H9 (cell line): Measurements from ENCODE around the gene RASGRF1. TPM values are rescaled to one million over a fixed set of nuclear protein-coding genes. Genes with fewer than 3 reads are reported as not detected.

Source experiments
- DNase-seq: peaks from one replicate; pipeline ENCODE4 v3.0.0-alpha.2; 2017
- H2AFZ ChIP-seq: one replicate; pipeline ENCODE4 v1.6.1; 2013; ENCODE audit warnings: mild to moderate bottlenecking, low read length, control low read depth, moderate library complexity
- H2AK5ac ChIP-seq: 2 replicates; pipeline ENCODE4 v1.6.1; 2013; ENCODE audit warnings: low read length, control low read depth, mixed read lengths; ENCODE audit not compliant: insufficient read length
- H2BK120ac ChIP-seq: one replicate; pipeline ENCODE4 v1.6.1; 2013; ENCODE audit warnings: low read depth, mild to moderate bottlenecking, low read length, control low read depth, inconsistent platforms; ENCODE audit not compliant: poor library complexity, severe bottlenecking
- H2BK12ac ChIP-seq: 2 replicates; pipeline ENCODE4 v1.6.1; 2013; ENCODE audit warnings: low read length, control low read depth, mixed read lengths, low read depth; ENCODE audit not compliant: insufficient read length
- H2BK15ac ChIP-seq: 2 replicates; pipeline ENCODE4 v1.6.1; 2013; ENCODE audit warnings: low read depth, low read length, control low read depth
- H2BK20ac ChIP-seq: one replicate; pipeline ENCODE4 v1.6.1; 2013; ENCODE audit warnings: low read depth, mild to moderate bottlenecking, low read length, control low read depth, inconsistent platforms; ENCODE audit not compliant: poor library complexity, severe bottlenecking
- H2BK5ac ChIP-seq: 2 replicates; pipeline ENCODE4 v1.6.1; 2013; ENCODE audit warnings: low read length, control low read depth, mixed read lengths; ENCODE audit not compliant: insufficient read length
- H3K14ac ChIP-seq: 2 replicates; pipeline ENCODE4 v1.6.1; 2013; ENCODE audit warnings: low read length, control low read depth; ENCODE audit not compliant: insufficient read depth
- H3K18ac ChIP-seq: 2 replicates; pipeline ENCODE4 v1.6.1; 2013; ENCODE audit warnings: low read depth, mild to moderate bottlenecking, mixed read lengths, low read length, control low read depth; ENCODE audit not compliant: insufficient read length
- H3K23ac ChIP-seq: 2 replicates; pipeline ENCODE4 v1.6.1; 2013; ENCODE audit warnings: low read length, control low read depth, mixed read lengths, low read depth; ENCODE audit not compliant: insufficient read length
- H3K23me2 ChIP-seq: 2 replicates; pipeline ENCODE4 v1.6.1; 2013; ENCODE audit warnings: low read depth, mild to moderate bottlenecking, mixed read lengths, low read length, control low read depth; ENCODE audit not compliant: insufficient read length, poor library complexity, severe bottlenecking
- H3K27ac ChIP-seq: 2 replicates; pipeline ENCODE4 v1.5.1; 2013; ENCODE audit warnings: low read length, control low read depth, mixed read lengths, low read depth; ENCODE audit not compliant: insufficient read length
- H3K27me3 ChIP-seq: 2 replicates; pipeline ENCODE4 v1.6.1; 2013; ENCODE audit warnings: low read length, control low read depth, inconsistent platforms; ENCODE audit not compliant: insufficient read depth
- H3K4ac ChIP-seq: 2 replicates; pipeline ENCODE4 v1.6.1; 2013; ENCODE audit warnings: low read depth, mild to moderate bottlenecking, control low read depth, inconsistent platforms, low read length, moderate library complexity
- H3K4me1 ChIP-seq: 2 replicates; pipeline ENCODE4 v1.6.1; 2013; ENCODE audit warnings: low read length, control low read depth, inconsistent platforms; ENCODE audit not compliant: insufficient read depth
- H3K4me2 ChIP-seq: 2 replicates; pipeline ENCODE4 v1.6.1; 2013; ENCODE audit warnings: low read length, control low read depth, mixed read lengths; ENCODE audit not compliant: insufficient read length, insufficient read depth
- H3K56ac ChIP-seq: 2 replicates; pipeline ENCODE4 v1.6.1; 2013; ENCODE audit warnings: low read depth, mild to moderate bottlenecking, mixed read lengths, low read length, control low read depth; ENCODE audit not compliant: insufficient read length
- H3K79me1 ChIP-seq: 2 replicates; pipeline ENCODE4 v1.6.1; 2013; ENCODE audit warnings: low read depth, mild to moderate bottlenecking, moderate library complexity, low read length, control low read depth, inconsistent platforms; ENCODE audit not compliant: insufficient read depth, poor library complexity, severe bottlenecking
- H3K79me2 ChIP-seq: 2 replicates; pipeline ENCODE4 v1.6.1; 2013; ENCODE audit warnings: low read length, control low read depth, inconsistent platforms; ENCODE audit not compliant: insufficient read depth
- H3K9ac ChIP-seq: 2 replicates; pipeline ENCODE4 v1.6.1; 2013; ENCODE audit warnings: low read length, control low read depth, mixed read lengths; ENCODE audit not compliant: insufficient read length; ENCODE audit errors: extremely low read depth
- H3K9me3 ChIP-seq: one replicate; pipeline ENCODE4 v1.6.1; 2013; ENCODE audit warnings: low read depth, low read length, inconsistent platforms; ENCODE audit not compliant: control insufficient read depth
- H3T11ph ChIP-seq: one replicate; pipeline ENCODE4 v1.6.1; 2013; ENCODE audit warnings: mild to moderate bottlenecking, low read length, control low read depth, inconsistent platforms
- H4K20me1 ChIP-seq: one replicate; pipeline ENCODE4 v1.6.1; 2013; ENCODE audit not compliant: control insufficient read depth, insufficient read length, insufficient read depth
- H4K5ac ChIP-seq: 2 replicates; pipeline ENCODE4 v1.6.1; 2013; ENCODE audit warnings: low read depth, mild to moderate bottlenecking, mixed read lengths, low read length, control low read depth; ENCODE audit not compliant: insufficient read length
- H4K8ac ChIP-seq: replicated peaks from 2 replicates; pipeline ENCODE4 v1.6.1; 2013; ENCODE audit warnings: low read length, control low read depth, mixed read lengths, low read depth; ENCODE audit not compliant: insufficient read length
- H4K91ac ChIP-seq: 2 replicates; pipeline ENCODE4 v1.6.1; 2013; ENCODE audit warnings: low read depth, mild to moderate bottlenecking, moderate library complexity, mixed read lengths, low read length, control low read depth; ENCODE audit not compliant: insufficient read length
- H3K27ac Mint-ChIP-seq, 3 experiments: 2 replicates in 2 of 3; 3 replicates in 1 of 3; pipeline ENCODE4 v1.8.0; 2020 to 2021; ENCODE audit warnings: mixed read lengths in 3 of 3, mild to moderate bottlenecking in 1 of 3, moderate library complexity in 1 of 3
- H3K27me3 Mint-ChIP-seq: 2 replicates; pipeline ENCODE4 v1.8.0; 2021; ENCODE audit warnings: low read depth, mild to moderate bottlenecking, moderate library complexity, mixed read lengths
- H3K36me3 Mint-ChIP-seq, 3 experiments: 2 replicates in 2 of 3; 3 replicates in 1 of 3; pipeline ENCODE4 v1.8.0; 2020 to 2021; ENCODE audit warnings: low read depth in 3 of 3, mixed read lengths in 3 of 3; ENCODE audit not compliant: insufficient read depth in 1 of 3
- H3K4me1 Mint-ChIP-seq, 2 experiments: 2 replicates each; pipeline ENCODE4 v1.8.0; 2020; ENCODE audit warnings: mixed read lengths in 2 of 2
- H3K4me3 Mint-ChIP-seq, 2 experiments: 2 replicates in 1 of 2; 3 replicates in 1 of 2; pipeline ENCODE4 v1.8.0; 2020 to 2021; ENCODE audit warnings: mild to moderate bottlenecking in 2 of 2, mixed read lengths in 2 of 2, moderate library complexity in 1 of 2
- H3K9me3 Mint-ChIP-seq, 2 experiments: 2 replicates in 1 of 2; 3 replicates in 1 of 2; pipeline ENCODE4 v1.8.0; 2020; ENCODE audit warnings: mild to moderate bottlenecking in 2 of 2, mixed read lengths in 2 of 2, moderate library complexity in 1 of 2
- WGBS: extraction: QIAGEN DNeasy Blood & Tissue Kit; methylation state at CpG from one replicate; pipeline ENCODE4 v1.1.7; 2013; ENCODE audit warnings: missing lambda C conversion rate, low lambda C conversion rate, mixed read lengths; ENCODE audit not compliant: insufficient read length; ENCODE audit errors: extremely low coverage; 5-methylcytosine and 5-hydroxymethylcytosine counted together
- total RNA-seq: library from RNA; stranded (reverse); gene quantifications from 2 replicates; pipeline ENCODE4 v1.2.1, GENCODE V29; 2021
- TF ChIP-seq, protein P1 (sequence below): fragments of 200-600 bp; sonication (generic); conservative IDR thresholded peaks from 3 replicates; pipeline ENCODE4 v1.8.0; 2021; ENCODE audit warnings: antibody characterized with exemption, mild to moderate bottlenecking

The RASGRF1 gene
- total RNA-seq, 1 experiment from 2014 or later = 0.48 TPM

DNA sequence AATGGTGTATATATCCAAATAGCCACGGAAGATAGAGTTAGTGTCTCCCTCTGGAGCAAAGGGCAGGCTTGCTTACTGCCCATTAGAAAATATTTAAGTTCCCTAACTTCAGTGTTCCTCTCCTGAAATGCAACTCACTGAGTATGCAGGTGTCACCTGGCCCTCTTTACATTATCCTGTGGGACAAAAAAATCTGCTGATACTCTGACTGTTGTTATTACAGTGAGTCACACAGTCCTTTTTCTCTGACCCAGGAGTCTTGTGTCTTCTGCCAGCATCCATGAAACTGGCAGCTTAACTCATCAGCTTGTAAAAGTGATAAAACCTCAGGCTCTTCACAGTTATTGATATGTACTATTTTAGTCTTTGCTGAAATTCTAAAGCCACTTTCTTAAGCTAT lies 42.2 kb upstream of the RASGRF1 start:
- H3K27me3 Mint-ChIP-seq = peaks cover 11% of the 10 kb centered on the region
- Histone ChIP-seq H4K5ac (no peak overlapping the region), H3K56ac (no peak overlapping the region), H2BK5ac (no peak overlapping the region), H3K14ac (no peak overlapping the region), H2AK5ac (no peak overlapping the region), H3K4me2 (no peak overlapping the region), H3T11ph (no peak overlapping the region), H3K4ac (no peak overlapping the region), H4K8ac (no peak overlapping the region), H3K27ac (no peak overlapping the region), H3K4me1 (peaks cover 12% of the 10 kb centered on the region; the same call in 1 of the 2 replicates), H2BK120ac (no peak overlapping the region), H2BK12ac (no peak overlapping the region), H4K20me1 (no peaks in the 10 kb centered on the region), H2BK20ac (no peak overlapping the region), H3K9ac (no peak overlapping the region), H3K23me2 (peaks cover 3% of the 10 kb centered on the region), H3K27me3 (peaks cover 2% of the 10 kb centered on the region; the same call in 1 of the 2 replicates), H3K9me3 (no peaks in the 10 kb centered on the region), H2AFZ (no peak overlapping the region), H3K18ac (no peak overlapping the region), H3K23ac (no peak overlapping the region), H2BK15ac (no peak overlapping the region), H3K79me1 (no peaks in the 10 kb centered on the region), H3K79me2 (no peaks in the 10 kb centered on the region), H4K91ac (no peak overlapping the region)
- no CpG with 5 or more reads among the region's 1 CpG for WGBS
- no peaks in the 10 kb centered on the region; a peak in 1 of 7 replicates for H3K36me3 Mint-ChIP-seq
- DNase-seq = no peak
- peaks cover 26 to 27% of the 10 kb centered on the region in 2 experiments for H3K4me1 Mint-ChIP-seq
- H3K27ac Mint-ChIP-seq = no peak overlapping the region
- TF ChIP-seq, protein P1, sequence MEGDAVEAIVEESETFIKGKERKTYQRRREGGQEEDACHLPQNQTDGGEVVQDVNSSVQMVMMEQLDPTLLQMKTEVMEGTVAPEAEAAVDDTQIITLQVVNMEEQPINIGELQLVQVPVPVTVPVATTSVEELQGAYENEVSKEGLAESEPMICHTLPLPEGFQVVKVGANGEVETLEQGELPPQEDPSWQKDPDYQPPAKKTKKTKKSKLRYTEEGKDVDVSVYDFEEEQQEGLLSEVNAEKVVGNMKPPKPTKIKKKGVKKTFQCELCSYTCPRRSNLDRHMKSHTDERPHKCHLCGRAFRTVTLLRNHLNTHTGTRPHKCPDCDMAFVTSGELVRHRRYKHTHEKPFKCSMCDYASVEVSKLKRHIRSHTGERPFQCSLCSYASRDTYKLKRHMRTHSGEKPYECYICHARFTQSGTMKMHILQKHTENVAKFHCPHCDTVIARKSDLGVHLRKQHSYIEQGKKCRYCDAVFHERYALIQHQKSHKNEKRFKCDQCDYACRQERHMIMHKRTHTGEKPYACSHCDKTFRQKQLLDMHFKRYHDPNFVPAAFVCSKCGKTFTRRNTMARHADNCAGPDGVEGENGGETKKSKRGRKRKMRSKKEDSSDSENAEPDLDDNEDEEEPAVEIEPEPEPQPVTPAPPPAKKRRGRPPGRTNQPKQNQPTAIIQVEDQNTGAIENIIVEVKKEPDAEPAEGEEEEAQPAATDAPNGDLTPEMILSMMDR = no peak
- H3K9me3 Mint-ChIP-seq = peaks cover 0 to 8% of the 10 kb centered on the region in 2 experiments; a peak in 3 of 5 replicates
- no peak overlapping the region for H3K4me3 Mint-ChIP-seq
